Measurements from ENCODE around the gene CEBPG. TPM values are rescaled to one million over a fixed set of nuclear protein-coding genes. Genes with fewer than 3 reads are reported as not detected.

The CEBPG gene
- total and polyA plus RNA-seq, 2 donors (not counting 1 experiment from before 2014, with no cell fraction given) = 12.5 to 24.2 TPM

GRCh38 chr19:33414667-33415605 is 41.4 kb downstream of the CEBPG start:
- Histone ChIP-seq H2AFZ (ENCODE audit: insufficient read depth, low read depth, low read length, poor library complexity, severe bottlenecking) (no peak overlapping the region), H3K4me2 (replicated peaks; ENCODE audit: low read depth, low read length, poor library complexity, severe bottlenecking) (no peak overlapping the region), H3K79me2 (ENCODE audit: control insufficient read depth, insufficient read depth, low read length) (no peaks in the 10 kb centered on the region), H3K4me1 (ENCODE audit: control insufficient read depth in 2 of 2, insufficient read depth in 2 of 2, low read length in 2 of 2) (peaks cover 4 to 5% of the 10 kb centered on the region in 2 donors), H3K36me3 (replicated peaks in 1 of 2; ENCODE audit: control extremely low read depth in 1 of 2, control insufficient read depth in 1 of 2, extremely low read depth in 1 of 2, insufficient read depth in 2 of 2, low read length in 1 of 2) (peaks cover 0 to 3% of the 10 kb centered on the region in 2 experiments), H3K27me3 (replicated peaks in 1 of 4; ENCODE audit: control extremely low read depth in 1 of 4, control insufficient read depth in 3 of 4, insufficient read depth in 4 of 4, low read length in 3 of 4) (no peaks in the 10 kb centered on the region), H3K27ac (ENCODE audit: low read length in 2 of 2) (no peak overlapping the region), H4K20me1 (ENCODE audit: control insufficient read depth, insufficient read depth, low read length, poor library complexity, severe bottlenecking) (no peaks in the 10 kb centered on the region), H3K9ac (ENCODE audit: low read length) (no peak overlapping the region), H3K9me3 (ENCODE audit: control extremely low read depth in 1 of 3, control insufficient read depth in 2 of 3, insufficient read depth in 1 of 3, low read length in 2 of 3) (no peaks in the 10 kb centered on the region), H3K4me3 (ENCODE audit: control extremely low read depth in 1 of 5, extremely low read depth in 1 of 5, insufficient read depth in 1 of 5, low read depth in 2 of 5, low read length in 4 of 5) (no peak overlapping the region)
- WGBS (ENCODE audit: insufficient coverage) = 95% methylated on average over 24 of the region's 32 CpGs
- DNase-seq = no peak
- POLR2A ChIA-PET = no interaction called here
- H3K27ac Mint-ChIP-seq = no peak overlapping the region
- intact Hi-C loops (cut with micrococcal nuclease) = no loop called here
- TF ChIP-seq CTCF (IDR thresholded peaks at IDR 0.05) (no peak), EZH2 (IDR thresholded peaks at IDR 0.05; ENCODE audit: borderline replicate concordance, insufficient read depth, low read depth, low read length, poor library complexity, severe bottlenecking) (no peak)
- H3K4me1 Mint-ChIP-seq = peaks cover 5% of the 10 kb centered on the region
- no peaks in the 10 kb centered on the region for H3K27me3 Mint-ChIP-seq
- CTCF ChIA-PET = interaction anchor here (0.9 to 3.5 kb wide), 5 partner anchors 8 to 187 kb away, joined by 3 to 16 read pairs (median 5); no protein-coding TSS in a partner anchor
- H3K9me3 Mint-ChIP-seq (ENCODE audit: insufficient read depth) = no peaks in the 10 kb centered on the region
- ATAC-seq (ENCODE audit: low read depth) = no peak
- H3K4me3 Mint-ChIP-seq = no peak overlapping the region

Data from B cell (primary cell).